ENCODE results near the gene CTU2.

DNA sequence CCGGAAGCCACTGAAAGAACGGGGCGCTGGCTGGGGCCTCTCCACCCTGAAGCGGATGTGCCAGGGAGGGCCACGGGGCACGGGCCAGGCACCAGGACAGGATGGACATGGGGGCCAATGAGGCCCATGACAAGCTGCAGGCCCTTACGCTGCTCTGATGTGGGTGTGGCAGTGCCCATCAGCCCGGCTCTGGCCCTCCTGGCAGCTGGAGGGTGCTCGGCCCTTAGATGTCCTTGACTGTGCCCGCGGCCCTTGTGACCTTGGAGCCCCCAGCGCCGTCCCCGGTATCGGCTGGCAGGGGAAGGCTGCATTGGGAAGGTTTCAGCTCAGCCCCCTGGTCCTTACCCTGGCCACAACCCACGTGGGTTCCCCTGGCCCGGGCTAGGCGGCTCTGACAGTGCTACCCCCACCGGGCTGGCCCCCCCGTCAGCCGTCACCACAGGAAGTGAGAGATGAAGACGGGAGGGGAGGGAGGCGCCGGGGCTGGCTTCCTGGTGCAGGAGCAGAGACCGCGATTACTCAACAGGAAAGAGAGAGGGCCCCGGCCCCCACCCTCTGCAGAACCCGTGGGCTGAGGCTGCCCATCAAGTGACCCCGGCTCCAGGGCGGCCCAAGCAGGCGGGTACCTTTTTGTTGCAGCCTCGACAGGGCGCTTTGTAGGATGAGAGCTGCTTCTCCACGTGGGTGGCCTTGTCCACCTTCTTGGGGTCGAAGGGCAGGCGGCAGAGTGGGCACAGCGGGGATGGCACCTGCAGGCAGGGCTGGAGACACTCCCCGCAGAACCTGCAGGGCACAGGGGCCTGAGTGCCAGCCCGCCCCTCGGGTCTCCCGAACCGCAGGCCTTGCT, 5.4 kb upstream of the CTU2 start:
- no peak for TF ChIP-seq ZNF121 (CRISPR knock-in tag; IDR thresholded peaks at IDR 0.05)
- no peak for TF ChIP-seq SOX15 (CRISPR knock-in tag; IDR thresholded peaks at IDR 0.05)
- TF ChIP-seq, protein P1, sequence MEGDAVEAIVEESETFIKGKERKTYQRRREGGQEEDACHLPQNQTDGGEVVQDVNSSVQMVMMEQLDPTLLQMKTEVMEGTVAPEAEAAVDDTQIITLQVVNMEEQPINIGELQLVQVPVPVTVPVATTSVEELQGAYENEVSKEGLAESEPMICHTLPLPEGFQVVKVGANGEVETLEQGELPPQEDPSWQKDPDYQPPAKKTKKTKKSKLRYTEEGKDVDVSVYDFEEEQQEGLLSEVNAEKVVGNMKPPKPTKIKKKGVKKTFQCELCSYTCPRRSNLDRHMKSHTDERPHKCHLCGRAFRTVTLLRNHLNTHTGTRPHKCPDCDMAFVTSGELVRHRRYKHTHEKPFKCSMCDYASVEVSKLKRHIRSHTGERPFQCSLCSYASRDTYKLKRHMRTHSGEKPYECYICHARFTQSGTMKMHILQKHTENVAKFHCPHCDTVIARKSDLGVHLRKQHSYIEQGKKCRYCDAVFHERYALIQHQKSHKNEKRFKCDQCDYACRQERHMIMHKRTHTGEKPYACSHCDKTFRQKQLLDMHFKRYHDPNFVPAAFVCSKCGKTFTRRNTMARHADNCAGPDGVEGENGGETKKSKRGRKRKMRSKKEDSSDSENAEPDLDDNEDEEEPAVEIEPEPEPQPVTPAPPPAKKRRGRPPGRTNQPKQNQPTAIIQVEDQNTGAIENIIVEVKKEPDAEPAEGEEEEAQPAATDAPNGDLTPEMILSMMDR (IDR thresholded peaks at IDR 0.05) = no peak
- no peak for TF ChIP-seq NR2C2 (CRISPR knock-in tag; IDR thresholded peaks at IDR 0.05)
- no peak for TF ChIP-seq ESRRA (CRISPR knock-in tag; IDR thresholded peaks at IDR 0.05; ENCODE audit: borderline replicate concordance)
- no peak for TF ChIP-seq FOXP1 (CRISPR knock-in tag; IDR thresholded peaks at IDR 0.05; ENCODE audit: borderline replicate concordance)
- TF ChIP-seq, protein P2, sequence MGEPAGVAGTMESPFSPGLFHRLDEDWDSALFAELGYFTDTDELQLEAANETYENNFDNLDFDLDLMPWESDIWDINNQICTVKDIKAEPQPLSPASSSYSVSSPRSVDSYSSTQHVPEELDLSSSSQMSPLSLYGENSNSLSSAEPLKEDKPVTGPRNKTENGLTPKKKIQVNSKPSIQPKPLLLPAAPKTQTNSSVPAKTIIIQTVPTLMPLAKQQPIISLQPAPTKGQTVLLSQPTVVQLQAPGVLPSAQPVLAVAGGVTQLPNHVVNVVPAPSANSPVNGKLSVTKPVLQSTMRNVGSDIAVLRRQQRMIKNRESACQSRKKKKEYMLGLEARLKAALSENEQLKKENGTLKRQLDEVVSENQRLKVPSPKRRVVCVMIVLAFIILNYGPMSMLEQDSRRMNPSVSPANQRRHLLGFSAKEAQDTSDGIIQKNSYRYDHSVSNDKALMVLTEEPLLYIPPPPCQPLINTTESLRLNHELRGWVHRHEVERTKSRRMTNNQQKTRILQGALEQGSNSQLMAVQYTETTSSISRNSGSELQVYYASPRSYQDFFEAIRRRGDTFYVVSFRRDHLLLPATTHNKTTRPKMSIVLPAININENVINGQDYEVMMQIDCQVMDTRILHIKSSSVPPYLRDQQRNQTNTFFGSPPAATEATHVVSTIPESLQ (CRISPR knock-in tag; IDR thresholded peaks at IDR 0.05) = no peak
- no peak for TF ChIP-seq ZNF416 (CRISPR knock-in tag; IDR thresholded peaks at IDR 0.05)
- TF ChIP-seq, protein P3, sequence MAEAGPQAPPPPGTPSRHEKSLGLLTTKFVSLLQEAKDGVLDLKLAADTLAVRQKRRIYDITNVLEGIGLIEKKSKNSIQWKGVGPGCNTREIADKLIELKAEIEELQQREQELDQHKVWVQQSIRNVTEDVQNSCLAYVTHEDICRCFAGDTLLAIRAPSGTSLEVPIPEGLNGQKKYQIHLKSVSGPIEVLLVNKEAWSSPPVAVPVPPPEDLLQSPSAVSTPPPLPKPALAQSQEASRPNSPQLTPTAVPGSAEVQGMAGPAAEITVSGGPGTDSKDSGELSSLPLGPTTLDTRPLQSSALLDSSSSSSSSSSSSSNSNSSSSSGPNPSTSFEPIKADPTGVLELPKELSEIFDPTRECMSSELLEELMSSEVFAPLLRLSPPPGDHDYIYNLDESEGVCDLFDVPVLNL (CRISPR knock-in tag; IDR thresholded peaks at IDR 0.05; ENCODE audit: borderline replicate concordance, low read depth) = no peak
- TF ChIP-seq TCF7 (CRISPR knock-in tag; IDR thresholded peaks at IDR 0.05; ENCODE audit: low read depth) = no peak
- no peak for TF ChIP-seq CBFB (CRISPR knock-in tag; IDR thresholded peaks at IDR 0.05; ENCODE audit: low read depth)
- TF ChIP-seq USF2 (CRISPR knock-in tag; IDR thresholded peaks at IDR 0.05) = no peak
